ENCODE measurements around the gene DPYD.

- TF ChIP-seq POLR2A (IDR thresholded peaks at IDR 0.05; ENCODE audit: low read depth, low read length) (no peak), POU2F2 (IDR thresholded peaks at IDR 0.05; ENCODE audit: low read depth, low read length) (no peak), TAF1 (IDR thresholded peaks at IDR 0.05; ENCODE audit: low read depth, low read length) (no peak)
These were observed 139.9 kb downstream of the DPYD start for GRCh38 chr1:97780884-97781283.
